Measurements from ENCODE around the gene FAM221A. TPM values are rescaled to one million over a fixed set of nuclear protein-coding genes. Genes with fewer than 3 reads are reported as not detected.

FAM221A gene
- total RNA-seq, 1 experiment from 2014 or later: 15.0 TPM

GRCh38 chr7:23743226-23743625, 63.2 kb downstream of the FAM221A start:
- WGBS (ENCODE audit: extremely low coverage, insufficient read length, low lambda C conversion rate): no CpG with 5 or more reads among the region's 4 CpGs
- H3K4me1 Mint-ChIP-seq: no peaks in the 10 kb centered on the region
- H3K27ac ChIP-seq (ENCODE audit: insufficient read length, low read depth, low read length): no peak overlapping the region
- no peak overlapping the region for H2AFZ ChIP-seq (ENCODE audit: low read length)
- H3K23ac ChIP-seq (ENCODE audit: insufficient read length, low read depth, low read length): no peak overlapping the region
- no peaks in the 10 kb centered on the region for H3K9me3 ChIP-seq (ENCODE audit: control insufficient read depth, low read depth, low read length)
- H2BK120ac ChIP-seq (ENCODE audit: low read depth, low read length, poor library complexity, severe bottlenecking): no peak overlapping the region
- no peak overlapping the region for H2AK5ac ChIP-seq (ENCODE audit: insufficient read length, low read length)
- H3K9ac ChIP-seq (ENCODE audit: extremely low read depth, insufficient read length, low read length): no peak overlapping the region
- H2BK5ac ChIP-seq (ENCODE audit: insufficient read length, low read length): no peak overlapping the region
- no peak overlapping the region for H4K91ac ChIP-seq (ENCODE audit: insufficient read length, low read depth, low read length)
- H3K56ac ChIP-seq (ENCODE audit: insufficient read length, low read depth, low read length): no peak overlapping the region
- H3K14ac ChIP-seq (ENCODE audit: insufficient read depth, low read length): no peak overlapping the region
- TF ChIP-seq CTCF (conservative IDR thresholded peaks at IDR 0.05): no peak
- no peak overlapping the region for H2BK12ac ChIP-seq (ENCODE audit: insufficient read length, low read depth, low read length)
- no peaks in the 10 kb centered on the region for H3K4me1 ChIP-seq (ENCODE audit: insufficient read depth, low read length)
- no peak overlapping the region for H3K4me2 ChIP-seq (ENCODE audit: insufficient read depth, insufficient read length, low read length)
- no peaks in the 10 kb centered on the region for H3K23me2 ChIP-seq (ENCODE audit: insufficient read length, low read depth, low read length, poor library complexity, severe bottlenecking)
- no peaks in the 10 kb centered on the region for H3K27me3 ChIP-seq (ENCODE audit: insufficient read depth, low read length)
- H4K8ac ChIP-seq (replicated peaks; ENCODE audit: insufficient read length, low read depth, low read length): no peak overlapping the region
- DNase-seq: no peak
- peaks cover 4% of the 10 kb centered on the region for H3K27me3 Mint-ChIP-seq (ENCODE audit: low read depth)
- no peaks in the 10 kb centered on the region for H3K79me2 ChIP-seq (ENCODE audit: insufficient read depth, low read length)
- H3K18ac ChIP-seq (ENCODE audit: insufficient read length, low read depth, low read length): no peak overlapping the region
- H3T11ph ChIP-seq (ENCODE audit: low read length): no peak overlapping the region
- H2BK15ac ChIP-seq (ENCODE audit: low read depth, low read length): no peak overlapping the region
- peaks cover 4 to 22% (median 11%) of the 10 kb centered on the region in 3 experiments; a peak in 6 of 7 replicates for H3K36me3 Mint-ChIP-seq (ENCODE audit: insufficient read depth in 1 of 3, low read depth in 3 of 3)
- H3K79me1 ChIP-seq (ENCODE audit: insufficient read depth, low read depth, low read length, poor library complexity, severe bottlenecking): no peaks in the 10 kb centered on the region
- H3K4me3 Mint-ChIP-seq: no peak overlapping the region
- H2BK20ac ChIP-seq (ENCODE audit: low read depth, low read length, poor library complexity, severe bottlenecking): no peak overlapping the region
- H3K9me3 Mint-ChIP-seq: peaks cover 26 to 33% of the 10 kb centered on the region in 2 experiments
- no peak overlapping the region for H3K4ac ChIP-seq (ENCODE audit: low read depth, low read length)
- H4K20me1 ChIP-seq (ENCODE audit: control insufficient read depth, insufficient read depth, insufficient read length): no peaks in the 10 kb centered on the region
- H3K27ac Mint-ChIP-seq: no peak overlapping the region
- no peak overlapping the region for H4K5ac ChIP-seq (ENCODE audit: insufficient read length, low read depth, low read length)

All from H9 (cell line).